SK-N-SH (cell line): ENCODE results near the gene SIGLECL1.

Experiments
- CTCF ChIP-seq: fragments of 200-600 bp; sonication (generic); IDR thresholded peaks from 2 replicates; pipeline ENCODE4 v1.6.1; 2017; ENCODE audit warnings: antibody characterized with exemption, mild to moderate bottlenecking, moderate library complexity
- SMC3 ChIP-seq: IDR thresholded peaks from 2 replicates; pipeline ENCODE4 v1.6.1; 2012; ENCODE audit warnings: low read depth, low read length, improper control_type of control experiment
- TEAD4 ChIP-seq: IDR thresholded peaks from 2 replicates; pipeline ENCODE4 v1.4.0; 2012; ENCODE audit warnings: mild to moderate bottlenecking, borderline replicate concordance; ENCODE audit not compliant: insufficient read depth

GRCh38 chr19:51285682-51286081, 34.8 kb downstream of the SIGLECL1 start:
- TF ChIP-seq CTCF (no peak), TEAD4 (no peak), SMC3 (no peak)
